MG63 (cell line): ENCODE results near the gene TMEM26. TPM values are rescaled to one million over a fixed set of nuclear protein-coding genes. Genes with fewer than 3 reads are reported as not detected.
A peak's percentile ranks its signal among the peaks of the same experiment; 100 is the strongest.

ENCODE experiments used
- DNase-seq: peaks from one replicate; pipeline ENCODE4 v3.0.0-alpha.2; 2020
- H3K27me3 ChIP-seq: fragments of 250-450 bp; sonication (Bioruptor Pico); 2 replicates; pipeline ENCODE4 v1.5.1; 2020; ENCODE audit warnings: mild to moderate bottlenecking, moderate library complexity
- H3K36me3 ChIP-seq: fragments of 250-450 bp; sonication (Bioruptor Pico); 2 replicates; pipeline ENCODE4 v1.5.1; 2020; ENCODE audit warnings: mild to moderate bottlenecking, moderate library complexity
- H3K4me3 ChIP-seq: fragments of 250-450 bp; sonication (Bioruptor Pico); 2 replicates; pipeline ENCODE4 v1.5.1; 2020; ENCODE audit warnings: mild to moderate bottlenecking, moderate library complexity
- H3K9me3 ChIP-seq: fragments of 250-450 bp; sonication (Bioruptor Pico); 2 replicates; pipeline ENCODE4 v1.5.1; 2020; ENCODE audit warnings: mild to moderate bottlenecking, moderate library complexity
- total RNA-seq: library from RNA; depleted of rRNA; stranded (reverse); fragments of >200 nt; shearing (Covaris generic); gene quantifications from 2 replicates; pipeline ENCODE4 v1.2.3, GENCODE V29; 2014; ENCODE audit warnings: low replicate concordance

TMEM26 gene
- total RNA-seq, 1 experiment from 2014 or later, result not detected

DNA sequence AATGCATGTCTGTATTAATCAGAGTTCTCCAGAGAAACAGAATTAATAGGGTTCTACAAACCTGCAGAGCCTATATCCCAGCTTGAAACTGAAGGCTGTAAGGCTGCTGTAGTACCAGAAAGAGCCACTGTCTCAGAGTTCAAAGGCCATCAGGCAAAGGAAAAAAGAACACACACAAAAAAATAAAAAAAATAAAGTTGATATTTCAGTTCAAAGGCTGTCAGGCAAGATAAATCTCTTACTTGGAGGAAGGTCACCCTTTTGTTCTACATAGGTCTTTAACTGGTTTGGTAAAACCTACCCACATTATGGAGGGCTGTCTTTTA, 12.0 kb upstream of the TMEM26 start:
- H3K9me3 ChIP-seq, result no peaks in the 10 kb centered on the region
- H3K36me3 ChIP-seq, result no peaks in the 10 kb centered on the region
- no peak for DNase-seq
- H3K4me3 ChIP-seq, result no peak overlapping the region
- H3K27me3 ChIP-seq, result no peaks in the 10 kb centered on the region

GRCh38 chr10:61464461-61465170, 11.4 kb upstream of the TMEM26 start:
- no peaks in the 10 kb centered on the region for H3K27me3 ChIP-seq
- H3K4me3 ChIP-seq, result no peak overlapping the region
- no peak for DNase-seq
- no peaks in the 10 kb centered on the region for H3K9me3 ChIP-seq
- H3K36me3 ChIP-seq, result no peaks in the 10 kb centered on the region

DNA sequence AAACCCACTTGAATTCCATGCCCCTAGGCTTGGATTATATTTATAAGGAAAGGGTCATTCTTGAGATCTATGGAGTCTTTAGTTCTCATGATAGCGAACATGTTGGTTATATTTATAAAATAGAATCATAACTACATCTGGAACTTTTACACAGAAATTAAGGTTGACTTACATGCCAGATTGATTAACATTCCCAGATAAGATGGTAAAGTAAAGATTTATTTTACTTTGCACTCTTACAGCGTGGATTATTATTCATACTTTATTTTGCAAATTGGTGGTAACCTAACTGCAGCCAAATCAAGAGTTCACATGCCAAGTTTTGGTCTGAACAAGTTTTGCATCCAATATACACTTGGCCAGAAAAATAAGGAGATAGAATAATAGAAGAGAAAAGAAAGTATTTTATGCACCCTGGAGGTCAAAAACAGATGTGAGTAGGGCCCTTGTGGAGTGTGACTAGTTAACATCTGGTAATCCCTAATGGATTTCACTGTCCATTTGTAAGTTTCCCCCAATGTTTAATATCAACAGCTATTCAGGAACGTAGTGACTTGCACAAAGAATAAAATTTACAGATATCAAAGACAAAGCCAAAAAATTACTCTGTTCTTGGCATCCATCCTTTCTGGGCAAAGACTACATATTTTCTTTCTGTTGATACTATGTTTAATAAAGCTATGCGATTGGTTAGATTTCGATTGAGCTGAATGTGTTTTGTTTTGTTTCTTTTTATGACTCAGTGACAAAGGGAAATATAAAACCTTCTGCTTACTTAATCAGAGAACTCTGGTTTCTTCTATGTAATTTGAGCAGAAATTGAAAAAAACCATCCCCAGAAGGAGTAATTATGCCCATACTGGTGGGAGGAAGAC, 10.1 kb upstream of the TMEM26 start:
- Histone ChIP-seq H3K27me3 (no peaks in the 10 kb centered on the region), H3K4me3 (no peak overlapping the region)
- peak; percentile 23 for DNase-seq

GRCh38 chr10:61460835-61461234, 7.7 kb upstream of the TMEM26 start:
- no peak for DNase-seq
- Histone ChIP-seq H3K27me3 (no peaks in the 10 kb centered on the region), H3K4me3 (no peak overlapping the region)

More for the DNA sequence above, 10.1 kb upstream of the TMEM26 start:
- Histone ChIP-seq H3K9me3 (no peaks in the 10 kb centered on the region), H3K36me3 (no peaks in the 10 kb centered on the region)

DNA sequence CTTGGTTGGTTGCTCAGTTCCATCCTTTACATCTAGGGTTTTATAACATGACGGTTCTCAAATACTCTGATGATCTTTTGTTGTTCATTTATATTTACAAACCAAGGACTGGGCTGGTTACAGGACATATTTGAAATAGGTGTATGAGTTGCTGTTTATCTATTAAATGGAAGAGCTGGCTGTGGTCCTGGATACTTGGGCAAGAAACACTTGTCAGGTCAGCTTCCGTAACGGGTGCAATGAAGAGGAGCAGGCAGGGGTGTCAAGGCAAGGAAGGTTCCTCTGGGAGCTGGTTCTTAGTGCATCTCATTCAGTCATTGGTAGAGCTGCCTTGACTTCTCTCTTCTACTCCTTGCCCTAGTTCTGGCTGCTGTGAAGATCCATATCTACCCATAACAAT, 4.8 kb upstream of the TMEM26 start:
- DNase-seq, result no peak
- Histone ChIP-seq H3K27me3 (no peaks in the 10 kb centered on the region), H3K4me3 (no peak overlapping the region), H3K36me3 (no peaks in the 10 kb centered on the region), H3K9me3 (no peaks in the 10 kb centered on the region)

More at GRCh38 chr10:61460835-61461234, 7.7 kb upstream of the TMEM26 start:
- H3K36me3 ChIP-seq, result no peaks in the 10 kb centered on the region
- H3K9me3 ChIP-seq, result no peaks in the 10 kb centered on the region

- Histone ChIP-seq H3K9me3 (no peaks in the 10 kb centered on the region), H3K36me3 (no peaks in the 10 kb centered on the region), H3K4me3 (no peak overlapping the region), H3K27me3 (no peaks in the 10 kb centered on the region)
- no peak for DNase-seq
Observed at GRCh38 chr10:61456095-61456789, 3.1 kb upstream of the TMEM26 start.

DNA sequence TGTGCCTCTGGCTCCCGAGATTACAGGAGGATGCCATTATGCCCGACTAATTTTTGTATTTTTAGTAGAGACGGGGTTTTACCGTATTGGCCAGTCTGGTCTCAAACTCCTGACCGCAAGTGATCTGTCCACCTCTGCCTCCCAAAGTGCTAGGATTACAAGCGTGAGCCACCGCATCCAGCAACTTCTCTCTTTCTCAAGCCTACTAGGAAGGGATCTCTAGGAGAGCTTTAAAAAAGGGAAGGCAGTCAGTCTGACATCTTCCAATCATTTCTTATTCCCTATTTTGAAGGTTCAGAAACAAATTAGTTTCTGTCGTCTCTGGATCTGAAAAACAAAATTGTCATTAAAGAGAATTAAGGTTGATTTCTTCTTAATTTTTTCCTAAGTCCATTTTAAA, 2.5 kb upstream of the TMEM26 start:
- no peaks in the 10 kb centered on the region for H3K9me3 ChIP-seq
- H3K36me3 ChIP-seq, result no peaks in the 10 kb centered on the region
- H3K4me3 ChIP-seq, result no peak overlapping the region
- no peak for DNase-seq
- no peaks in the 10 kb centered on the region for H3K27me3 ChIP-seq

GRCh38 chr10:61454541-61454940, 1.4 kb upstream of the TMEM26 start:
- no peak overlapping the region for H3K4me3 ChIP-seq
- no peak for DNase-seq
- H3K27me3 ChIP-seq, result no peaks in the 10 kb centered on the region
- no peaks in the 10 kb centered on the region for H3K36me3 ChIP-seq
- no peaks in the 10 kb centered on the region for H3K9me3 ChIP-seq

GRCh38 chr10:61452151-61452651, 980 bp downstream of the TMEM26 start:
- no peak for DNase-seq

GRCh38 chr10:61451357-61451756, 1.8 kb downstream of the TMEM26 start:
- Histone ChIP-seq H3K9me3 (no peaks in the 10 kb centered on the region), H3K27me3 (no peaks in the 10 kb centered on the region), H3K4me3 (no peak overlapping the region), H3K36me3 (no peaks in the 10 kb centered on the region)
- no peak for DNase-seq

More at GRCh38 chr10:61452151-61452651, 980 bp downstream of the TMEM26 start:
- no peaks in the 10 kb centered on the region for H3K9me3 ChIP-seq
- no peaks in the 10 kb centered on the region for H3K36me3 ChIP-seq
- peak overlapping the region; percentile 45; the same call in 1 of the 2 replicates for H3K4me3 ChIP-seq
- no peaks in the 10 kb centered on the region for H3K27me3 ChIP-seq

DNA sequence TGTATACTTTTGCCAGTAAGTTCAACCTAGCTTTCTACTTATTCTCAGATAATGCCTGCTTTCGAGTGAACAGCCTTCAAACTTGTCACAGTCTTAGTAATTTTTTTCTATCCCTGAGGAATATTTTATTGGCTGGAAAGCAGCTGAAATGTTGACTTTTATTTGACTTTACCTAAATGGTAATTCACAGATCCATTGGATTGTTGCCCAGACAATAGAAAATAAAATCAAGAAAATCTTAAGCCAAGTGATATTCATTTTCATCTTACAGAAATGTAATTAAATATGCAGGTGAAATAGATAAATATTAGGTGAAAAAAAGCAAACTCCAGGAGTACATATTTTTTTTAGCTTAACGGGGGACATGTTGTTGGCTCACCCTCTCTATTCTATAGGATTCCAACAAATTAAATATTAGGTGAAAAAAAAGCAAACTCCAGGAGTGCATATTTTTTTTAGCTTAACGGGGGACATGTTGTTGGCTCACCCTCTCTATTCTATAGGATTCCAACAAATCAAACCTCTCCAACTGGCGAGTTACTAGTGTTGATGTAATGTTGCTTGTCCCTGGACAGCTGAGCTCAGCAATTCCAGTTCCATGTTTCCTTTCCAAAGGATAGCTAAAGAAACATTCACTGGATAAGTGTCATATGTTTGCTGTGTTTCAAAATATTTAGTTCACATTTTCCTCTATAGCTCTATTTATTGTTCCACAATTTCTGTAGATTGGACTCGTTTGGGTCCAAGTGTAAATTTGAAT, 4.2 kb downstream of the TMEM26 start:
- Histone ChIP-seq H3K27me3 (no peaks in the 10 kb centered on the region), H3K9me3 (no peaks in the 10 kb centered on the region), H3K4me3 (no peak overlapping the region), H3K36me3 (no peaks in the 10 kb centered on the region)
- DNase-seq, result no peak

DNA sequence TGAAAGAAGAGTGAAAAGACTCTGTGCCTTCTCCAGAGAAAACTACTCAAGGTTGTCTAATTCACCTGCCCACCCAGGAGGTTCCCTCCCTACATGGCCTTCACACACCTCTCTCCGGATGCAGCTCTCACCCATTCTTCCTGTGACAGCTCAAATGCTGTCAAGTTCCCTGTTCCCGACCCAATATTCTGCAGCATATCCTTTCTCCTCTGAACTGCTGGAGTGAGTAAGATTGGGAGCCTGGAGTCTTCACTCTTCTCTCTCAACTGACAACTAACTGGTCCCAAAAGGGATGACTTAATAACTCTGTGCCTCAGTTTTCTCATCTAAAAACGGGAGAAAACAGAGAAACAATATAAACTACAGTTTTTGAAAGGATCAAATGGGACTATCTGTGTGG, 5.1 kb downstream of the TMEM26 start:
- DNase-seq, result no peak
- H3K9me3 ChIP-seq, result no peaks in the 10 kb centered on the region
- no peaks in the 10 kb centered on the region for H3K36me3 ChIP-seq
- no peaks in the 10 kb centered on the region for H3K27me3 ChIP-seq
- no peak overlapping the region for H3K4me3 ChIP-seq

GRCh38 chr10:61439058-61439609, 14.0 kb downstream of the TMEM26 start:
- no peak for DNase-seq

DNA sequence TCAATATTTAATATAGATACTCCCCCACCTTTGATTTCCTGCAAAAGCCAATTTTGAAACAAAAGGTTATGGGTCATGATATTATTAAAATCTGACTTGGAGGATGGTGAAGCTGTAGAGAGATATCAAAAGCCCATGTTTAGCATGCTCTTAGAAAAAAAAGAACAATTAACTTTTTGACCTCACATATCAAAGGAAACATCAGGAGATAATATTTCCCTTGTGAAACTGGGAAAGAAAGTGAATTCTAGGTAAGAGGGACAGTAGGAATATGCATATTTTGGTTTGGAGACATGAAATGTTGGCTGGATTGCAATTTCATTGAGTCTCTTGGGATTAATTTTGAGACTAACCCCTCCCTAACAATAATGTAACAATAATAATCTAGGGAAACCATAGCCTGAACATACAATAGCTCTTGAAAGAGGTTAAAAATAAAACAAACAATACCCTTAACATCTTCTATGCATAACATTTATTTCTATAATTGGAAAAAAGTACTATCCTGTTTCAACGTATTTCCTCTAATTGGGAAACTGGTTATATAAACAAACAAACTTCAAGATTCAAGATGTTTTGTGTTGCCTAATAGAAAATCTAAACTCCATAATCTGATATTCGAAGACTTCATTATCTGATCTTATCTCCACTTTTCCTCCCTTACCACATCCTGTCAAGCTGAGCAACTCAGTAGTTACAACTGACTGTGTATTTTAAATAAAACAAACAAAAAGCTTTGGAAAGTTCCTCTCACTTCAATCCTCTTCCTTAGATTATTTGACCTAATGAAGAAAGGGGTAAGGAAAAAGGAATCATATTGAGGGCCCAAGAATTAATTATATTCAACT, 14.8 kb downstream of the TMEM26 start:
- Histone ChIP-seq H3K27me3 (no peaks in the 10 kb centered on the region), H3K4me3 (no peak overlapping the region), H3K36me3 (no peaks in the 10 kb centered on the region), H3K9me3 (no peaks in the 10 kb centered on the region)
- DNase-seq, result no peak

More at GRCh38 chr10:61439058-61439609, 14.0 kb downstream of the TMEM26 start:
- no peaks in the 10 kb centered on the region for H3K9me3 ChIP-seq
- no peak overlapping the region for H3K4me3 ChIP-seq
- H3K36me3 ChIP-seq, result no peaks in the 10 kb centered on the region
- no peaks in the 10 kb centered on the region for H3K27me3 ChIP-seq

DNA sequence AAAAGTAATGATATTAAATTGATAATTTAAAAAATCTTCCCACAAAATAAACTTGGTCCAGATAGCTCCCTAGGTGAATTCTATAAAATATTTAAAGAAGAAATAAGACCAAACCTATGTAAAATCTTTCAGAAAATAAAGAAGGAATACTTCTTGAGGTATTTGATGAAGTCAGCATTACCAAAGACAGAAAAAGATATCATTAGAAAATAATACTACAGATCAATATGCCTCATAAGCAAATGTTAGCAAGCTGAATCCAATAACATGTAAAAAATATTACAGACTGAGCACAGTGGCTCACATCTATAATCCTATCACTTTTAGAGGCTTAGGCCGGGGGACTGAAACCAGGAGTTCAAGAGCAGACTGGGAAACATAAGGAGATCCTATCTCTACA, 30.0 kb downstream of the TMEM26 start:
- DNase-seq, result no peak
- H3K9me3 ChIP-seq, result peaks cover 13% of the 10 kb centered on the region
- H3K36me3 ChIP-seq, result no peaks in the 10 kb centered on the region
- no peak overlapping the region for H3K4me3 ChIP-seq
- H3K27me3 ChIP-seq, result no peaks in the 10 kb centered on the region
